Gastroesophageal sphincter (tissue), 4 donors: ENCODE data around the gene ENPP3. TPM values are rescaled to one million over a fixed set of nuclear protein-coding genes. Genes with fewer than 3 reads are reported as not detected.
A peak's percentile ranks its signal among the peaks of the same experiment; 100 is the strongest.

Experiments
- ATAC-seq: fragments of 150-250 bp; one replicate; pipeline ENCODE4 v1.9.1; 2016; ENCODE audit warnings: mild to moderate bottlenecking, moderate library complexity
- H3K27ac ChIP-seq, 4 donors: fragments of 200-600 bp; sonication (generic) in 3 of 4; 1 replicate in 3 of 4; 2 replicates in 1 of 4; pipeline ENCODE4 v1.5.1; 2016 to 2019
- H3K27me3 ChIP-seq: fragments of 200-600 bp; sonication (generic); one replicate; pipeline ENCODE4 v1.5.1; 2019
- H3K36me3 ChIP-seq, 2 donors: fragments of 200-600 bp; sonication (generic); one replicate each; pipeline ENCODE4 v1.5.1; 2019; ENCODE audit warnings: control low read depth in 1 of 2
- H3K4me1 ChIP-seq, 3 donors: fragments of 200-600 bp; sonication (generic); 1 replicate in 2 of 3; 2 replicates in 1 of 3; pipeline ENCODE4 v1.5.1; 2016 to 2019; ENCODE audit warnings: control low read depth in 2 of 3
- H3K4me3 ChIP-seq, 2 donors: fragments of 200-600 bp; sonication (generic); one replicate each; pipeline ENCODE4 v1.5.1; 2019; ENCODE audit warnings: mild to moderate bottlenecking in 1 of 2, moderate library complexity in 1 of 2
- H3K9me3 ChIP-seq, 3 donors: fragments of 200-600 bp; sonication (generic); one replicate each; pipeline ENCODE4 v1.5.1; 2017 to 2019; ENCODE audit warnings: control low read depth in 2 of 3
- CTCF ChIP-seq, 4 experiments: fragments of 200-600 bp in 2 of 4; fragments of 450-650 bp in 2 of 4; sonication (generic) in 1 of 4; IDR thresholded peaks; one replicate each; pipeline ENCODE4 v1.5.1; 2017 to 2019; ENCODE audit warnings: antibody characterized with exemption in 4 of 4, mild to moderate bottlenecking in 2 of 4, moderate library complexity in 2 of 4
- EP300 ChIP-seq: sonication (generic); formaldehyde crosslinking; IDR thresholded peaks from one replicate; pipeline ENCODE4 v1.6.1; 2017; ENCODE audit warnings: antibody characterized with exemption, mild to moderate bottlenecking
- POLR2A ChIP-seq, 2 donors: fragments of 450-650 bp; IDR thresholded peaks; one replicate each; pipeline ENCODE4 v1.6.1; 2017; ENCODE audit warnings: antibody characterized with exemption in 2 of 2, mild to moderate bottlenecking in 2 of 2, moderate library complexity in 1 of 2
- POLR2AphosphoS5 ChIP-seq: sonication (generic); formaldehyde crosslinking; IDR thresholded peaks from one replicate; pipeline ENCODE4 v1.6.1; 2017; ENCODE audit warnings: antibody characterized with exemption
- WGBS, 2 donors: methylation state at CpG; one replicate each; pipeline ENCODE4 v1.1.5; 2018; ENCODE audit warnings: low coverage in 1 of 2; 5-methylcytosine and 5-hydroxymethylcytosine counted together
- total RNA-seq, 4 donors: library from RNA; depleted of rRNA; stranded (reverse); fragments of >200 nt; gene quantifications; one replicate each; pipeline ENCODE4 v1.1.0, GENCODE V29; 2016

ENPP3 gene
- total RNA-seq, 4 donors from 2014 or later: 0.35 to 1.5 (median 0.39) TPM; not detected in 1

- peaks cover 0 to 18% (median 2%) of the 10 kb centered on the region in 3 donors for H3K4me1 ChIP-seq
- WGBS, 2 donors: 53 to 55% methylated on average over 9 of the region's 9 CpGs
- ATAC-seq: no peak
- TF ChIP-seq POLR2AphosphoS5 (no peak), EP300 (no peak), CTCF (IDR thresholded peaks at IDR 0.05) (no peak), POLR2A (IDR thresholded peaks at IDR 0.05) (no peak)
- no peaks in the 10 kb centered on the region for H3K9me3 ChIP-seq
- peak overlapping the region in 2 of 4 donors; percentile 5 to 11 for H3K27ac ChIP-seq
- no peaks in the 10 kb centered on the region for H3K36me3 ChIP-seq
- H3K27me3 ChIP-seq: no peaks in the 10 kb centered on the region
- H3K4me3 ChIP-seq: no peak overlapping the region
Observed at GRCh38 chr6:131765081-131765803, 128.1 kb downstream of the ENPP3 start.

GRCh38 chr6:131765804-131766135, 128.7 kb downstream of the ENPP3 start:
- no peaks in the 10 kb centered on the region for H3K36me3 ChIP-seq
- 80 to 100% methylated on average over 1 of the region's 4 CpGs for WGBS, 2 donors
- no peak for ATAC-seq
- TF ChIP-seq CTCF (IDR thresholded peaks at IDR 0.05) (no peak), POLR2A (IDR thresholded peaks at IDR 0.05) (no peak), EP300 (no peak), POLR2AphosphoS5 (no peak)
- peak overlapping the region in 1 of 4 donors; percentile 5 for H3K27ac ChIP-seq
- no peaks in the 10 kb centered on the region for H3K27me3 ChIP-seq
- H3K4me3 ChIP-seq: no peak overlapping the region
- H3K9me3 ChIP-seq: no peaks in the 10 kb centered on the region
- peaks cover 0 to 21% (median 2%) of the 10 kb centered on the region in 3 donors for H3K4me1 ChIP-seq

GRCh38 chr6:131766631-131767030, 129.5 kb downstream of the ENPP3 start:
- no peak for TF ChIP-seq POLR2AphosphoS5
- no peak for TF ChIP-seq POLR2A (IDR thresholded peaks at IDR 0.05)
- no peak for TF ChIP-seq EP300
- TF ChIP-seq CTCF (IDR thresholded peaks at IDR 0.05): no peak
- no peak overlapping the region for H3K27ac ChIP-seq
- H3K27me3 ChIP-seq: no peaks in the 10 kb centered on the region
- no peak for ATAC-seq
- H3K4me1 ChIP-seq: peaks cover 0 to 25% (median 0%) of the 10 kb centered on the region in 3 donors
- H3K9me3 ChIP-seq: no peaks in the 10 kb centered on the region
- no peak overlapping the region for H3K4me3 ChIP-seq
- H3K36me3 ChIP-seq: no peaks in the 10 kb centered on the region
- 76 to 82% methylated on average over 1 to 2 of the region's 2 CpGs for WGBS, 2 donors

GRCh38 chr6:131768964-131769363, 131.9 kb downstream of the ENPP3 start:
- Histone ChIP-seq H3K36me3 (no peaks in the 10 kb centered on the region), H3K27ac (no peak overlapping the region), H3K4me1 (peaks cover 0 to 40% (median 4%) of the 10 kb centered on the region in 3 donors), H3K27me3 (no peaks in the 10 kb centered on the region), H3K9me3 (no peaks in the 10 kb centered on the region), H3K4me3 (no peak overlapping the region)
- 92 to 93% methylated on average over 1 of the region's 1 CpG for WGBS, 2 donors
- no peak for TF ChIP-seq CTCF (IDR thresholded peaks at IDR 0.05)
- no peak for ATAC-seq

GRCh38 chr6:131769385-131770141, 132.5 kb downstream of the ENPP3 start:
- no peak for ATAC-seq
- H3K36me3 ChIP-seq: no peaks in the 10 kb centered on the region
- 93 to 97% methylated on average over 12 to 15 of the region's 15 CpGs for WGBS, 2 donors
- H3K9me3 ChIP-seq: no peaks in the 10 kb centered on the region
- TF ChIP-seq CTCF (IDR thresholded peaks at IDR 0.05) (no peak), POLR2A (IDR thresholded peaks at IDR 0.05) (no peak), EP300 (no peak), POLR2AphosphoS5 (no peak)
- H3K4me3 ChIP-seq: no peak overlapping the region
- H3K27ac ChIP-seq: no peak overlapping the region
- H3K4me1 ChIP-seq: peaks cover 0 to 43% (median 5%) of the 10 kb centered on the region in 3 donors
- H3K27me3 ChIP-seq: no peaks in the 10 kb centered on the region
